NCI-H510A (cell line): ENCODE data around the gene CBX7.
A peak's percentile ranks its signal among the peaks of the same experiment; 100 is the strongest.

Experiments
- DNase-seq: peaks from one replicate; lab custom pipeline; 2025; lab: John Stamatoyannopoulos, UW

CBX7 gene

GRCh38 chr22:39147335-39148025, 5.0 kb downstream of the CBX7 start:
- no peak for DNase-seq

- no peak for DNase-seq
Observed at GRCh38 chr22:39146256-39147101, 6.0 kb downstream of the CBX7 start.

DNA sequence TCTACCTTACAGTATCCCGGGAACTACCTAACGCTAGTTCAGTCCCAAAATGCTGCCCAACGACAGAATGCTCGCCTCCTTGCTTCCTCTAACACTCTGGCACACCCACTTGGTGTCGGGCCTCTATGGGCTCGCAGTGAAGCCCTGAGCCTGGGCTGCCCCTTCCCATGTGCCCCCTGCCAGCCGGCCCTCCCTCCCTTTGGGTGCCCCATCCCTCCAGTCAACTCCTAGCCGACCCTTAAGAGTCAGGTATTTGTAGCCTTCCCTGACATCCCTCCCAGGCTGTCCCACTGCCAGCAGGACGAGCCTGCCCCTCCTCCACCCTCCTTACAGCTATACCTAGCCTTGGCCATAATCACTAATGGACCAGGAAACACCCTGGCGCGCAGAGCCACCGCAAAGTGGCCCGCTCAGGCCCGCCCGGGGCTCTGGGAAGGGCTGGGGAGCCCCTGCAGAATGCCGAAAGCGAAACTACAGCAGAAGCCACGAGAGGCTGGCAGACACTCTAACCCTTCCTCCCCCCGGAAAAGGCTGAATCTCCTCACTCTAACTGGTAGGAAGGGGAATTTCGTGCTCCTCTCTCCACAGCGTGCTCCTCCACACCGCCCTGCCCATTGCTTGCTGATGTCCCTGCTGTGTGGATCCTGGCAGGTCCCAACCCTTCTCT, 8.2 kb downstream of the CBX7 start:
- no peak for DNase-seq

- no peak for DNase-seq
Observed at GRCh38 chr22:39142088-39142680, 10.3 kb downstream of the CBX7 start.

DNA sequence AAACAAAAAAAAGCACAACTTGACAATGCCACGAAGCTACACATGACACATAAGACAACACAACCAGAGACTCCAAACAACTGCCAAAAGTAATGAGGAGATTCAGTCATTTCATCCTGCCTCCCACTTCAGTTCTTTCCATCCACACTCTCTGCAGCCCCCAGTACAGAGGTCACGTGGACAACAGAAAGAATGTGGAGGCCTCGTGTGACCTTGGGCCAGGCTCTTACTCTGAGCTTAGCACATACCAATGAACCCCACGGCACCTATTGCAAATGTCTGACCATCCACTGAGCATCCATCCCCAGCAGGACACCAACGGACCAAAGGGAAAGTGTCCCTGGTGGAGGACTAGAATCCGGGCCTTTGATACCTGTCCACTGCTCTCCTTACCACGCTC, 12.5 kb downstream of the CBX7 start:
- DNase-seq, result no peak

GRCh38 chr22:39138357-39138997, 14.0 kb downstream of the CBX7 start:
- no peak for DNase-seq

DNA sequence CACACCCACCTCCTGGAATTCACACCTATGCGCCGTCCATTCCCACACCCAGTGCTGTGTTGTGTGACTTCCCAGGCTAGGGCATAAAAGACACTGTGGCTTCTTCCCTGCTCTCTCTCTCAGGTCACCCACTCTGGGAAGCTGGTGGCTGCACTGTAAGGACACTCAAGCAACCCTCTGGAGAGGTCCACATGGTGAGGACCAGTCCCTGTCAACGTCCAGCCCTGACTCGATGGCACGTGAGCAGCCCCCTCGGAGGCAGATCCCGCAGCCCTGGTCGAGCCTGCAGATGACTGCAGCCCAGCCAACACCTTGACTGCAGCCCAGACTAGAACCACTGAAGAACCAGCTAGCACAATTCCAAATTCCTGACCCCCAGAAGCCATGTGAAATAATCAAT, 16.2 kb downstream of the CBX7 start:
- DNase-seq, result no peak

DNA sequence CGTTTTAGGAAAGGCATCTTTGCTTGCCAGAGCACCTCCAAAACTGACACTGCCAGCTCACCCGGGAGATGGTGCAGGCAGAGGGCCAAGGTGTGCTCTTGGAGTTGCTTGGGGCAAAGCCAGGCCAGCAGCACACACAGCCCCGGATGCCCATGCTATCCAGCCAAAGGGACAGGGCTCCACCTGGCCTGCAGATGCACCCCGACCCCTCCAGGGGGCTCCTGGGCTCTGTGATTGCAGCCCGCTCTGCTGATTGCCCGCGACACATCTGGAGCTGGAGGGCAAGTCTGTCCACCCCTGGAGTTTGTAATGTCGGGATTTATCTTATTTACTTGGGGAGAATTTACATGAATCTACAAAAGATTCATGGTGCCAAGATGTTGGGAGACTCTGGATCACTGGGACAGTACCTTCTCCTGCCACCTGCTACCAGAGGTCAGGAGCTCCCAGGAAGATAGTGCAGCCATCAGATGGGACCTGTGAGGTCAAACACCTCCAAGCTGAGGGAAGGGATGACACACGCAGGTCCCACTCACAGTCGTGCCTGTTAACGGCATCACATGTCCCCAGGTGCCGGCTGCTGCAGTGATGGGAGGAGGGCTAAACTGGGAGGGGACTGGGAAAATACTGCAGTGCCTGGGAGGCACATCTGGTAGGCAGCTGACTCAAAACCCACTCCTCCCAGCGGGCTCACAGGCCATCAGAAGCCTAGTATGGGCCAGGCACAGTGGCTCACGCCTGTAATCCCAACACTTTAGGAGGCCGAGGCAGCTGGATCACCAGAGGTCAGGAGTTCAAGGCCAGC, 17.2 kb downstream of the CBX7 start:
- DNase-seq, result peak; percentile 38

DNA sequence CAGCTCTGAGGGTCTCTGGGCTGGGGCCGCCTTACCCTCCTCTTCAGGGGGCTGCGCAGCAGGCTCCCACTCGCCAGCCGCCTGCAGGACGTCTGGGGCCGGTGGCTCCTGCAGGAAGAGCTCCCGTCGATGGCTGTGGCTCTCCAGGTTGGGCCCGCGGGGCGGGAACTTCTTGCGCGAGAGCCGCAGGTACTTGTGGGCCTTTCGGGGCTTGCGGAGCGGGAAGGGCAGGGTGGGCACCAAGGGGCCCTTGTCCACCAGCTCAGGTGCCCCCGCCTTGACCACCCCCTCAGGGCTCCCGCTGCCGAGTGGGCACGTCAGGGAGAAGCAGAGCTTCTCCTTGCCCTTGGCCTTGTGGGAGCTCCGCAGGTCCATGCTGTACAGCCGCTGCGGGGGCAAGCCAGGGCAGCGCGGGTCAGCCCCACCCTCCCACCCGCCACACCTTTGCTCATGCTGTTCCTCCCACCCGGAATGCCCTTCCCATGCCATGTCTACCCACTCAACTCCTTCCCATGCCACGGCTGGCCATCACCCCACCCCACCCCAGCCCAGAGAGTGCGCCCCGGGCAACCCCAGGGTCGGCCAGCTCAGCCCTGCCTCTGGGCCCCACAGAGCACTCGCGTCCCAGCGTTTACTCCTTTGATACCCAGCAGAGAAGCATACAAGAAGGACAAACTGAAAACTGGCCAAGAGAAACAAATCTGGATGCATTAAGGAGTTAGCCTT, 18.0 kb downstream of the CBX7 start:
- DNase-seq, result no peak

DNA sequence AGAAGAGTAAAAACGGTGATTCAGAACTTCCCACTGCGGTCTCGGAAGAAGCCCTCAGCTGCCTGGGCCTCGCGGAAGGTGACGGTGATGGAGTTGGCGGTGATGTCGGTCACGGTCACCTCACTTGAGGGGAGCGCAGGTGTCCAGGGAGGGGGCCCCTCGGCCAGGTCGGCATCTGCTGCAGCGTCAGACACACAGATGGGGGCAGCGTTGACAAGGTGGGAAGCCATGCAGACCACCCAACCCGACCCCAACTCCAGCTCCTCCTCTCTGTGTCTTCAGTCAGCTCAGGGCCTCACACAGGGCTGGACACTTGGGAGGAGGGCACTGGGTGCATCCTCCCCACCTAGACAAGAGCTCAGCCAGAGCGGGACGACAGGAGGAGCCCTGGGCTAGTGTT, 18.6 kb downstream of the CBX7 start:
- no peak for DNase-seq

DNA sequence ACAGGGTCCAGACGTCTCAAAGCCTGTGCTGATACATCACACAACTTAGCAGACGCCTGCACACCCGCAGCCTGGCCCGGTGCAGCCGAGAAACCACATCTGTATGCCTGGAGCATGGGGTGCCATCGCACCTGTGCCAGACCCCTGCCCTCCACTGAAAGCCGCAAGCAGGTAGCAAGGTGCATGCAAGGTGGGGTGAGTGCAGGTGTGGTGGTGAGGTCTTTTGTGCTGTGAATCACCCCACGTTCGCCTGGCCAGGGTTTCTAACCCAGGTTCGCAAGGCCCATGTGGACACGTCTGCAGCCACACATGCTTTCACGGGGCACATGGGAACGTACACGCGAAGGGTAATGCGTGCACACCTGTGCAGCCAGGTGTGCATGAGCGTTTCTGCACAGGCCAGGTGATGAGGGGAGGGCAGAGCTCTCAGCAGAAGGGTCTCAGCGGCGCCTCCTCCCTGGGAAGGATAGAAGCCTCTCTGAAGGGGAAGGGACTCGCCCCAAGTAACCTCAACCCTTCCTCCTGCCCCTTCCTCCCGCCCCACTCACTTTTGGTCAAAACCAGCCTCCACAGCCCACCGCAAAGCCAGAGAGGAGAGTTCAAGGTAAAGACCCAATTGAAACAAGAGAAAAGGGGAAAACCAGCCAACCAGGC, 19.5 kb downstream of the CBX7 start:
- DNase-seq, result no peak

GRCh38 chr22:39132281-39132680, 20.2 kb downstream of the CBX7 start:
- no peak for DNase-seq

DNA sequence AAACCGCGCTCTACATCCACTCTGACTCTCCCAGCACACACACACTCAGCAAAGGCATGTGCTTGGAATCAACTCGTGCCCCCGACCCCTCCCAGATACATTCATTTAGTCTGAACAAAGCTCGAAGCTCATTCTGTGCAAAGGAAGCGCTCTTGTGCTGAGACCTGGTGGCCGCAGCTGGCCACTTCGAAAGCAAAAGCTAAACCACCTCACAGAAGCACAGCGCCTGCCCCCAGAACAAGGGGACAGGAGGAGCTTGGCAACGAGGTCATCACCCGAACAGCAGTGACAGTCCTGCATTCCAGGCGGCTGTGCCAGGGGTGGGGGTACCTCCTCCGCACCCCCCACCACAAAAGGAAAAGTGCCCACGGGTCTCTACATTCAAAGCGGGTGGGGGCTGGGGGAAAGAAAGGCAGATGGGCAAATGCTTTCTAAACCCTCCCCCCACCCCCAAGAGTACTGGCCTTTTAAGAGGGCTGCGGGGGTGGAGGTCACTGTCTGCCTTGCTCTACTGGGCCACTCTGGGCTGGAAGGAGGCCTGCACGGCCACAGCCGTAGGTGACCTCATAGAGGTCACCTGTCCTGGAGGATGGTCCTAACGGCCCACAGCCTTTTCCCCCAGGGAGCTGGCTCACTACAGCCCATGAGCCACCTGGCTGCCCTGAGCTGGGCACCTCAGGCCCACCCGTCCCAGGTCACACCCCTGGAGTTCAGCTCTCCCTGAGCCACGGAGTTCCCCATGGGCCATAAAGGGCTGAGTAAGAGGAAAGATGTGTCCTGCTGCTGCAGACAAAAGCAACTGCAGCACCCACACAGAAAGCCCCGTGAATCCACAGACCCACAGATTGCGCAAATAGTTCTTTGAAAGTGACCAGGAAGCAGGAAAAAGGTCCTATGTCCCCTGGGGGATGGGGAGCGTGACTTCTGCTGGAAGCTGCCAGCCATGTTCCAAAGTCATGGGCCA, 21.3 kb downstream of the CBX7 start:
- DNase-seq, result no peak

DNA sequence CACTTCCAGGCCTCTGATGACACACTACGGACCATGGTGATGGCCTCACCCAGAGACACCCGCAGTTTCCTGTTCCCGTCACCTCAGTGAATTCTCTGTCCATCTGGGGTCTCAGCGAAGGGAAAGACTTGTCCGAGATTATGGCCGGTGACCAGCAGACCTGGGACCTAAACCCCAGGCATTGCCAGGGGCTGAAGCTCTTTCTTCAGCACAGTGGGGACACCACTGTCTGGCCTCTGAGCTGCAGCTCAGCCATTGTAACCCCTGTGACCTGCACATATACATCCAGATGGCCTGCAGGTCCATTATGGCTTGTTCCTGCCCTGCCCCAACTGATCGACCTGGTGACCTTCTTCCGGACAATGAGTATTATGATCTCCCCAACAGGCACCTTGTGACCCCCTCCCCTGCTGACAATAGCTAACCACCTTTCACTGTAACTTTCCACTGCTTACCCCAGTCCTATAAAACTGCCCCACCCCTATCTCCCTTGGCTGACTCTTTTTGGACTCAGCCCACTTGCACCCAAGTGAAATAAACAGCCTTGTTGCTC, 22.3 kb downstream of the CBX7 start:
- DNase-seq, result no peak

GRCh38 chr22:39129746-39130145, 22.7 kb downstream of the CBX7 start:
- no peak for DNase-seq

DNA sequence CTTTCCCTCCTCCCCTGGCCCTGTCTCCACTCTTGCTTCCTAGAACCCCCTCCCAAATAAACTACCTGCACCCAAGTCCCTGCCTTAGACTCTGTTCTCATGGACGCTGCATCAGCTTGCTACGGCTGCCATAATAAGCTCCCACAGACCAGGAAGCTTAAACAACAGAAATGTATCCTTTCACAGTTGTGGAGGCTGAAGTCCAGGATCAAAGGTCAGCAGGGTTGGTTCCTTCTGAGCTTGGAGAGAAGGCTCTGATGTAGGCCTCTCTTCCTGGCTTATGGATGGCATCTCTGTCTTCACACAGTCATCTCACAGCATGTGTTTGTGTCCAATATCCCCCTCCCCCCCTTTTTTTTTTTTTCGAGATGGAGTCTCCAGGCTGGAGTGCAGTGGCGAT, 23.4 kb downstream of the CBX7 start:
- DNase-seq, result no peak

- DNase-seq, result no peak
Observed at GRCh38 chr22:39128508-39128907, 24.0 kb downstream of the CBX7 start.

DNA sequence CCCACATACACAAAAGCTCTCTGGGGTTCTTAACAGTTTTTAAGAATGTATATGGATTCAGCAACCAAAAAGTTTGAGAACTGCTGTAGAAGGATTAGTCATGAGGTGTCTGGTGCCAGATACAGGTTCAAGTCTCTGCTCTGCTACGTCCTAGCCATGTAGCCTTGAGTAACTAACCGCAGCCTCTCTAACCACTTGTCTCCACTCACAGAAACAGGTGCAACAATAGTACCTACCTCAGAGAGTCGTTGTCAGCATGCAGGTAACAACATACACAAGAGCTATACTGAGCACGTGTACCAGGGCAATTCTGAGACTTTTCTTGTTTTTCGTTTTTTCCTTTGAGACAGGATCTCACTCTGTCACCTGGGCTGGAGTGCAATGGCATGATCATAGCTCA, 26.9 kb downstream of the CBX7 start:
- no peak for DNase-seq
